Measurements from ENCODE around the gene CASK. TPM values are rescaled to one million over a fixed set of nuclear protein-coding genes. Genes with fewer than 3 reads are reported as not detected.

Gene CASK
- total RNA-seq, 1 experiment from 2014 or later, result 33.5 TPM

- no peaks in the 10 kb centered on the region for H3K9me3 ChIP-seq (ENCODE audit: control insufficient read depth, insufficient read depth, low read depth, low read length)
- H3K4me1 ChIP-seq (ENCODE audit: control insufficient read depth, insufficient read depth, low read length), result no peaks in the 10 kb centered on the region
- ChIA-PET POLR2A (interaction anchor here (0.6 kb wide), 1 partner anchor 220 kb away, joined by 4 read pairs; no protein-coding TSS in a partner anchor), CTCF (no interaction called here)
- in situ Hi-C loops (cut with HindIII; ENCODE audit: low pct_unique_long_range_greater_than_20kb, low sequenced_read_pairs) (no loop called here), intact Hi-C loops (cut with micrococcal nuclease; ENCODE audit: unreplicated experiment) (no loop called here)
- H3K27ac ChIP-seq (ENCODE audit: low read length), result no peak overlapping the region
- TF ChIP-seq CTCF (IDR thresholded peaks at IDR 0.05) (no peak), TCF7L2 (IDR thresholded peaks at IDR 0.05; ENCODE audit: low read depth, low read length) (no peak), POLR2AphosphoS5 (IDR thresholded peaks at IDR 0.05; ENCODE audit: low read depth, low read length) (no peak), SIN3A (IDR thresholded peaks at IDR 0.05; ENCODE audit: borderline replicate concordance, insufficient read depth, low read depth, low read length) (no peak), REST (IDR thresholded peaks at IDR 0.05; ENCODE audit: insufficient read depth in 1 of 2, low read depth in 2 of 2, low read length in 1 of 2) (no peak)
- H3K36me3 ChIP-seq (ENCODE audit: control insufficient read depth, insufficient read depth, low read length), result no peaks in the 10 kb centered on the region
- DNase-seq (ENCODE audit: low read depth, low spot score), result no peak
- ATAC-seq, result no peak; the same call in 1 of the 2 replicates
- H3K4me3 ChIP-seq (ENCODE audit: low read depth in 2 of 2, low read length in 2 of 2), result no peak overlapping the region
- H3K27me3 ChIP-seq (ENCODE audit: control insufficient read depth, insufficient read depth, low read length), result no peaks in the 10 kb centered on the region
- BruUV-seq (replicated peaks), result no TSS peak
These were observed 447.6 kb downstream of the CASK start for GRCh38 chrX:41475591-41476241.

- no peaks in the 10 kb centered on the region for H3K9me3 ChIP-seq (ENCODE audit: control insufficient read depth, insufficient read depth, low read depth, low read length)
- H3K27ac ChIP-seq (ENCODE audit: low read length), result no peak overlapping the region
- H3K36me3 ChIP-seq (ENCODE audit: control insufficient read depth, insufficient read depth, low read length), result no peaks in the 10 kb centered on the region
- no peaks in the 10 kb centered on the region for H3K27me3 ChIP-seq (ENCODE audit: control insufficient read depth, insufficient read depth, low read length)
- ChIA-PET CTCF (no interaction called here), POLR2A (no interaction called here)
- BruUV-seq (replicated peaks), result no TSS peak
- in situ Hi-C loops (cut with HindIII; ENCODE audit: low pct_unique_long_range_greater_than_20kb, low sequenced_read_pairs) (no loop called here), intact Hi-C loops (cut with micrococcal nuclease; ENCODE audit: unreplicated experiment) (no loop called here)
- ATAC-seq (no peak), DNase-seq (ENCODE audit: low read depth, low spot score) (no peak)
- no peak for TF ChIP-seq POLR2AphosphoS5 (IDR thresholded peaks at IDR 0.05; ENCODE audit: low read depth, low read length)
- TF ChIP-seq CTCF (IDR thresholded peaks at IDR 0.05), result no peak
- TF ChIP-seq TCF7L2 (IDR thresholded peaks at IDR 0.05; ENCODE audit: low read depth, low read length), result no peak
- TF ChIP-seq REST (IDR thresholded peaks at IDR 0.05; ENCODE audit: insufficient read depth in 1 of 2, low read depth in 2 of 2, low read length in 1 of 2), result no peak
- TF ChIP-seq SIN3A (IDR thresholded peaks at IDR 0.05; ENCODE audit: borderline replicate concordance, insufficient read depth, low read depth, low read length), result no peak
- H3K4me1 ChIP-seq (ENCODE audit: control insufficient read depth, insufficient read depth, low read length), result no peaks in the 10 kb centered on the region
- H3K4me3 ChIP-seq (ENCODE audit: low read depth in 2 of 2, low read length in 2 of 2), result no peak overlapping the region
These were observed 448.2 kb downstream of the CASK start for GRCh38 chrX:41475191-41475590.

Data from Panc1 (cell line).